Occipital lobe (tissue), 2 donors: ENCODE measurements around the gene ADSS2. TPM values are rescaled to one million over a fixed set of nuclear protein-coding genes. Genes with fewer than 3 reads are reported as not detected.
"Not testable (repeated sequence)": the region's sequence is repeated elsewhere in the genome, so short reads cannot be mapped to it uniquely, and the experiment has no call there.

Source experiments
- DNase-seq: peaks from one replicate; lab custom pipeline; 2025; lab: John Stamatoyannopoulos, UW
- total RNA-seq: library from RNA; depleted of rRNA; stranded (reverse); fragments of >200 nt; gene quantifications from one replicate; pipeline ENCODE4 v1.2.3, GENCODE V29; 2014

The ADSS2 gene
- total RNA-seq, 1 donor from 2014 or later = 69.7 TPM

- DNase-seq = no peak
Measured at GRCh38 chr1:244367399-244368114, 84.2 kb downstream of the ADSS2 start.

GRCh38 chr1:244365809-244366208, 85.9 kb downstream of the ADSS2 start:
- DNase-seq = no peak

- not testable (repeated sequence) for DNase-seq
Measured at GRCh38 chr1:244365262-244365661, 86.4 kb downstream of the ADSS2 start.

GRCh38 chr1:244362476-244362875, 89.2 kb downstream of the ADSS2 start:
- no peak for DNase-seq

- no peak for DNase-seq
Measured at GRCh38 chr1:244361764-244362473, 89.8 kb downstream of the ADSS2 start.

Other genes with a start within 250 kb of the ADSS2 start
- 2.0 TPM for gene CATSPERE, start 9.4 kb upstream of the ADSS2 start, total RNA-seq
- gene DESI2, start 201.2 kb upstream of the ADSS2 start, total RNA-seq = 38.8 TPM